ENCODE results near the gene GLIS2.
A peak's percentile ranks its signal among the peaks of the same experiment; 100 is the strongest.

The GLIS2 gene

DNA sequence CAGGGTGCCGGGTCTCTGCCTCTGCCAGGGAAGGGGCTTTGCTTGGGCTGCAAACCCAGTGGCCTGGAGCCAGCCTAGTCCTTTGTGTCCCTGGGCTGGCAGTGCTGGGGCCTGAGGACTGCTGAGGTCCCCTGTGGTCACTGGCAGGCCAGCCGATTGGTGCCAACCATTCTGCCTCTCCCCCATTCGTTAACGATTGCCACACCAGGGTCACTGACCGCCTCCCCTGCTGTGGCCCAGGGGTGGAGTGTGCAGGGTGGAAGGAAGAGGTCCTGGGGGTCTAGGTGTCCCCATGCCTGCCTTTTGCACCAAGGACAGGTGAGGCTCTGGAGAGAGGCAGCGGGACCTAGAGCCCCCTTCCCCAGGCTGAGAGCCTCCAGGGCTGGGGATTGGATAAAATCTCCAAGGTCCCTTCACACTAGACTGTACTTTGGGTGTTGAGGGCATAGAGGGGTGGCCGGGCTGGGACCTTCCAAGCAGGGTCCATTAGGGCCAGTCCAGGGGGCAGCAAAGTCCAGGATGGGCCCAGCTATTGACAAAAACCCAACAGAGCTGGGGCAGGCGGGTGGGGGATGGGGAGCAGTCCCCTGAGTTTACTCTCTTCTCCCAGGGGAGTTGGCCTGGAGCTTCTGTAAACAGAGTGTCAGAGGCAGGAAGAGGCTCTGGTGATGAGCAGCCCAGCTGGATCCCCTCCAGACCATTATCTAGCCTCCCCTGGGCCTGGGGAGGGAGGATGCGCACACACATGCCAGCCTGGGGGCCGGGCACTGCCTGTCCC is 56.9 kb downstream of the GLIS2 start:
- peak; percentile 85 for DNase-seq

DNA sequence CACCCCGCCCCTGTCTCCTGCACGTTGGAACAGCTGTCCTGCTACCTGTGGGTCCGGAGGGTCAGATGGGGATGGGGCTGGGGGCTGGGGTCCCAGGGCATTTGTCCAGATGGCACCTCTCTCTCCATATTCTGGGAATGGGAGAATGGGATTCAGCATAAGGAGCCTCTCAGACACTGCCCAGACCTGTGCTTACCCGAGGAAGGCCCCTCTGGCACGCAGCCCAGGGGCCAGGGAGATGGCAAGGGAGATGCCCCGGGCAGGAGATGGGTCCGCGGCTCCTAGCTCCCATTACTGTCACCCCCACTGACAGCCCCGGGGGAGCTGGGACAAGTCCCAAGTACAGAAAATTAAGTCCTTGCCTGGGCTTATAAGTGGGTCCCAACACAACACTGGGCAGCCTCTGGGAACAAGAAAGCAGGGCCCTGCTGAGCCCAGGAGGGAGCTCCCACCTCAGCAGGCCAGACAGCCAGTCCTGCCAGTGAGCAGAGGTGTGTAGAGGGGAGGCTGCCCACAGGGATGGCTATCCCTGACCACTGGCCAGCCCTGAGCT is 57.6 kb downstream of the GLIS2 start:
- DNase-seq: peak; percentile 71

DNA sequence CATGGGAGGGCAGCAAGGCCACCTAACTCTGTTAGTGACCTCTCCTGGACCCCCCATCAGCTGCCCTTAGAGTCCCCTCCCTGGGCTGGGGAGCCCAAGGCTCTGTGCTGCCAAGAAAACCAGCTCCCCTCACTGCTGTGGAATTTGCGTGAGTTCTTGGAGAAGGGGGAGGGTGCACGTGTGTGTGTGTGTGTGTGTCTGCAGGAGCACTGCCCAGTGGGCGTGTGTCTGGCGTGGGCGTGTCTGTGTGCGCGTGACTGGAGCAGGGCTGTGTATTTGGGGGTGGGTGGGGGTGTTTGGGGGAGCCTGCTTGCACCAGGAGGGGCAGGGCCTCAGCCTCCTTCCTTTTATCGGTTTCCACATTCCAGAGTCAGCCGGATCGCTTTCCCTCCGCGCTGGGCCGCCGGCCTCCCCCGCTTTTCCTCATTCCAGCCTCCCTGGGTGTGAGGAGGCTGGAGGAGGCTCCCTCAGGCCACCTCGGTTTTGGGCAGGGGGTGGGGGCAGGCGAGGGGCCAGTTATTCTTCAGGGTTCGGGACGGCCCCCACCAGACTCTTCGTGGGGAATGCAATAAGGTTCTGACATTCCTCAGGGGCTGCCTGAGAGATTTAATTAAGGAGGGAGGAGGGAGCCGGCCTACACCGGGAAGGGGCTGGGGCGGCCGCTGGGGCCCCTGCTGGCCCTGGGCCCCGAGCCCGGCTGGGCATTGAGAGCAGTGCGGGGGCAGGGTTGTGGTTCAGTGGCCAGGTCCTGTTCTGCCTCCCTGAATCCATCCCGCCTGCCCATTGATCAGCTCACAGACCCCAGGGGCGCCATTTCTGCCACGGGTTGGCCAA is 58.3 kb downstream of the GLIS2 start:
- DNase-seq: no peak

DNA sequence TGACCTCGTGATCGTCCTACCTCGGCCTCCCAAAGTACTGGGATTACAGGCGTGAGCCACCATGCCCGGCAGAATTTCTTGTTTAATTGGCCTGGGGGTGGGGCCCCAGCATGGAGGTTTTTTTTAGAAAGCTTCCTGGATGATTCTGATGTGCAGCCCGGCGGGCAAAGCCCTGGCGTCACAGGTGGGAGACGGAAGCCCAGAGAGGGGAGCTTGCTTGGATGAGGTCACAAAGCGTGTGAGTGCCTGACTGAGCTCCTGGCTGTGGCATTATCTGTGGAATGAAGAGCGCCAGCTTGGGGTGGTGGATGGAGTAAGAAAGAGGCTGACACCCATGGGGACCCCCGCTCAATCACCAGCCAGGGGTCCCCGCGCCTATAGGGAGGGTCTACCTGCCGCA is 59.9 kb downstream of the GLIS2 start:
- DNase-seq: no peak

DNA sequence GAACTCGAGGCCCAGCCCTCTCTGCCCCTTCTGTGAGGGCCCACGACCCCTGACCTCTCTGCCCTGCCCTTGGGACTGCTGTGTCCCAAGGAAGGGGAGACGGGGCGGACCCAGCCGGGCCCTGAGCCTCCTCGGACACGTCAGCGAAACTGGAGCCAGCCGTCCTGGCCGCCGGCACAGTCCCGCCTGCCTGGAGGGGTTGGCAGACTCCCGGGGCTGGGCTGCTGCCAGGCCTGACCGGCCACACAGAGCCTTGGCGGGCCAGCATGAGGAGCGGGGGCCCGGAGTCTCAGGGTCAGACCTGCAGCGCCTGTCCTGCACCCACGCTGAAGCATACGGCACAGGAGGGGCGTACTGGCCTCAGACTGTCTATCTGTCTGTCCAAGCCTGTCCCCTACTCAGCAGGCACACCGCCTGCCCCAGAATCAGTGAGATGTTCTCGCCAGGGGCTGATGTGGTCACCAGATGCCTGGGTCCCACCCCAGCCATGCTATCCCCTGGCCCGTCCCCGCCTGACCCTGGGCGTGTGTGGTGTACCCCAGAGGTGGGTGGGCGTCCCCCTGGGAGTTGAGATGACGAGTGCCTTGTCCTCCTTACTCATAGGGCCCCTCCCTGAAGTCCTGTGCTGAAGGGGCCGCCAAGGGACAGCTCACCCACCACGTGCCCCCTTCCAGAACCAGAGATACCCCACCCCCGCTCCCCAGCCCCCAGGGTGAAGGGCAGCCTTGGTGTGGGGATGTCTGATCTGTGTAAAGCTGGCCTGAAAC is 60.4 kb downstream of the GLIS2 start:
- no peak for DNase-seq

DNA sequence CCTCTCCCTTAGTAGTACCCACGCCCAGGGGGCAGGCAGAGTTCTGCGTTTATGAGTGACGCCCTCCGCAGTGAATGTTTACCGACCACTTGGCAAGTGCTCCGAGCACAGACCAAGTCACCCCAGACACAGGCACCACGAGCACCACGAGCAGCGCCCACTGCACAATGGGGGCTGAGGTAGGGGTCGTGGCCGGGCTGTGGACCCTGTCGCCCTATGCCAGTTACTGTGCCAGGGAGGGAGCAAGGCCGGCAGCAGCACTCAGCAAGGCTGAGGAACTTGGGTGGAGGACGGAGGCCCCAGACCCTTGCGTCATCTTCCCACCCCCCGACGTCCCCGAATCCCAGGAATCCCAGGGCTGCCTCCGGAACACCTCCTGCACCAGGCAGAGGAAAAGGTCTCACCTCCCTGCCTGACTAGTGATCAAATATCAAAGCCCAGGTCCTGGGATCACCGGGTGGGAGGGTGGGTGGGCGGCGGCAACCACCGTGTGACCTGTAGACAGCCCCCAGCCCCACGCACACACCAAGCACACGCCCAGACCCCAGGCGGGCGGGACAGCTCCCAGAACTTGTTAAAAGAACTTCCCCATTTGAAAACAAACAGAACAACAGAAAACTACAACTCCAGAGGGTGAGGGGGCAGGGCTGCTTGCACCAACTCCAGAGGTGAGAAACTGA is 61.2 kb downstream of the GLIS2 start:
- no peak for DNase-seq

DNA sequence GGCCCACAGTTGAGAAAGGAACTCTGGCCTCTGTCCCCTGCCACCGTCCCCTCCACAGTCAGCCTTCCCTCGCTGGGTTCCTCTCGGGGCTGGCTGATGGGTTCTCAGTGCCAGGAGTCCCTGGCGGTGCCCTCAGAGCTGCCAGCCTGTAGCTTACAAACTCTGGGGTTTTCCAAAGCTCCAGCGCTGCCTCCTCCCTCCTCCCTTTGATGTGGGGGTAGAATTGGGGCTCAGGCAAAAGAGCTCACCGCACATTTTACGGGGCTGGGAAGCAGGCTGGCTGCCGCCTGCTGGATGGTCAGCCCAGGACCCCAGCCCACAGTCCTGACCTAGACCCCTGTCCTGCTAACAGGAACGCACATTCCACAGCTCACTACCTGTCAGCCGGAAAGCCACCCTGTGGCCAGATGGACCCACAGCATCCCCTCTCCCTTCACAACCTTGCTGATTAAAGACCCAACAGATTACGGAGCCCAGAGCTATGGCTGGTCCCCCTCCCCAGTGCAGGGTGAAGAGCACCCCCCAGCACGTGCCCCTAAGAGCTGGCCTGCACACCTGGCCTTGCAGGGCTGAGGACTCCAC is 61.8 kb downstream of the GLIS2 start:
- no peak for DNase-seq

DNA sequence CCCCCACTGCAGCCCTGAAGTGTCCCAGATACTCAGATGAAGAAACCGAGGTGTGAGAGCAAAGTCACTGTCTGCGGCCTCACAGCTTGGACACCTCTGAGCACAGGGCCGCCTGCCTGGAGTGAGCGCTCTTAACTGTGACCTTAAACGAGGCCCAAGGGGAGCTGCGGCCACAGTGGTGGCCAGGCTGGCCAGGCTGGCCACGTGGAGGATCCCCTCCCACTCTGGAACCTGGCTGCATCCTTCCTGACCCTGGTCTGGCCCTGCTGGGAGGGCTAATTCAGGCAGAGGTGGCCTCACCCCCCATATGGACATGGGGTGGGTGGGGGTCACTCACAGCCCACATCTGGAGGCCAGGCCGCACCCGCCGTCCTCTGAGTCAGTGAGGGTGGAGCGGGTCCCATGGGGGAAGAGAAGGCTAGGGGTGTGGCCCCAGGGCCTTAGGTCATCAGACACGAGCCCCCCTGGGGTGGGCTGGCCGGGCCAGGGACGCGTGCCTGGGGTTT is 62.3 kb downstream of the GLIS2 start:
- no peak for DNase-seq

DNA sequence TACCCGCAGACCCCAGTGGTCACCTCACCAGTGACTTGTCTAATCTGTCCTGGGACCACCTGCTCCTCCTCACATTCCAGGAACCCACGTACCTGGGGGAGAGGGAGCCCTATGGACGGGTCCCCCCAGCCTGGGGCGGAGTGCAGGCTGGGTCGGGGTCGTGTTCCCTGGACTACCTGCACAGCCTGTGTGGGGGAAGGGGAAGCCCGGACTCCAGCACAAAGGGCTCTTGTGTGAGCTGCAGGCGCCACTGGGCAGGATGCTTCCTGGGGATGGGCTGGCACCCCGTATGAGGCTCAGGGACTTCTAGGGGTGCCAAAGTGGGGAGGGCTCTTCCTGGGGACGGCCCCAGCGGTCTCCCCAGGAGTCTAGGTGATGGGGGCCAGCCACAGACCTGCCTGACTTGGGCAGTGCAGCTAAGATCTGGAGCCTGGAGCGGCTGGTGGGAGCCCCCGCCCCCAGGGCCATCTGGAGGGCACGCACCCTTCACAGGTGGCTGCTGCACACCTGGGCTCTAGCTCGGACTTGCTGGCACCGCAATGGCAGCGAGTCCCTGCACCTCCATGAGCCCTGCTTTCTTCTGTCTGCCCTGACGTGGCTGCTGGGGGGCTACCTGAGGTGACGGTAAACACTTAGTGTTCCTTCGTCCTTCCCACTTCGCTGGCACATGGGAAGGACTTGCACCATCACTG is 63.3 kb downstream of the GLIS2 start:
- no peak for DNase-seq

DNA sequence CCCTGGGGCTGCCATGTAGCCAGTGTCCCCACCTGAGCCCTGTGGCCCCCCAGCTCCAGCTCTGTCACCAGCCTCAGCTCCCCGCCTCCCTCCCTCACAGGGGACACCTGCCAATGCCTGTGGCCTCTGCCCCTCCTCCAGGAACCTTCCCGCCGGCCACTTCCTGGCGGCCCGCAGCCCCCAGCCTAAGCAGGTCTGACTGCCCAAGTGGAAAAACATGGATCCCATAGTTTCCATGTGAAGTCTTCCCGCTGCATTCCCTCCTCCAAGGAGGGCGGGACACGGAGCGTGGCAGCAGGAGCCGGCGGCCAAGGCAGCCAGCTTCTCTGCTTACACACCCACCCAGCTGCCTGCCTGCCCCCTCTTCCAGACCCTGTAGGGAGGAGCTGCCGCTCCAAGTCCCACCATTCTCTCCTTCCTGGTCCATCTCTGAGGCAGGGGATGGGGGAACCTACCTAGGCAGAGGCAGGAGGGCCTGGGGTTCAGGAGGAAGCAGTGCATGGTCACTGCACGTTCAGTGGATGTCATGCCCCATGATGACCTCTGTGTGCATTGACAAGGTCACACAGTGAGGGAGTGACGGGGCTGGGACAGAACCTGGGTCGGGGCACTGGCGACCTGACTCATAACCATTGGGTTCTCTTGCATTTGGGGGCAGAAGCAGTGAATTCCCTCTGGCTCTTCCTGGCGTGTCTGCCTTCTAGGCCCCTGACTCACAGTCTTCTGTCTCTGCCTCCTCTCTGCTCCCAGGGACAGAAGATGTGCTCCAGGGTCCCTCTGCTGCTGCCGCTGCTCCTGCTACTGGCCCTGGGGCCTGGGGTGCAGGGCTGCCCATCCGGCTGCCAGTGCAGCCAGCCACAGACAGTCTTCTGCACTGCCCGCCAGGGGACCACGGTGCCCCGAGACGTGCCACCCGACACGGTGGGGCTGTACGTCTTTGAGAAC is 64.5 kb downstream of the GLIS2 start:
- DNase-seq: no peak

DNA sequence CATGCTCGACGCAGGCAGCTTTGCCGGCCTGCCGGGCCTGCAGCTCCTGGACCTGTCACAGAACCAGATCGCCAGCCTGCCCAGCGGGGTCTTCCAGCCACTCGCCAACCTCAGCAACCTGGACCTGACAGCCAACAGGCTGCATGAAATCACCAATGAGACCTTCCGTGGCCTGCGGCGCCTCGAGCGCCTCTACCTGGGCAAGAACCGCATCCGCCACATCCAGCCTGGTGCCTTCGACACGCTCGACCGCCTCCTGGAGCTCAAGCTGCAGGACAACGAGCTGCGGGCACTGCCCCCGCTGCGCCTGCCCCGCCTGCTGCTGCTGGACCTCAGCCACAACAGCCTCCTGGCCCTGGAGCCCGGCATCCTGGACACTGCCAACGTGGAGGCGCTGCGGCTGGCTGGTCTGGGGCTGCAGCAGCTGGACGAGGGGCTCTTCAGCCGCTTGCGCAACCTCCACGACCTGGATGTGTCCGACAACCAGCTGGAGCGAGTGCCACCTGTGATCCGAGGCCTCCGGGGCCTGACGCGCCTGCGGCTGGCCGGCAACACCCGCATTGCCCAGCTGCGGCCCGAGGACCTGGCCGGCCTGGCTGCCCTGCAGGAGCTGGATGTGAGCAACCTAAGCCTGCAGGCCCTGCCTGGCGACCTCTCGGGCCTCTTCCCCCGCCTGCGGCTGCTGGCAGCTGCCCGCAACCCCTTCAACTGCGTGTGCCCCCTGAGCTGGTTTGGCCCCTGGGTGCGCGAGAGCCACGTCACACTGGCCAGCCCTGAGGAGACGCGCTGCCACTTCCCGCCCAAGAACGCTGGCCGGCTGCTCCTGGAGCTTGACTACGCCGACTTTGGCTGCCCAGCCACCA is 65.4 kb downstream of the GLIS2 start:
- no peak for DNase-seq

DNA sequence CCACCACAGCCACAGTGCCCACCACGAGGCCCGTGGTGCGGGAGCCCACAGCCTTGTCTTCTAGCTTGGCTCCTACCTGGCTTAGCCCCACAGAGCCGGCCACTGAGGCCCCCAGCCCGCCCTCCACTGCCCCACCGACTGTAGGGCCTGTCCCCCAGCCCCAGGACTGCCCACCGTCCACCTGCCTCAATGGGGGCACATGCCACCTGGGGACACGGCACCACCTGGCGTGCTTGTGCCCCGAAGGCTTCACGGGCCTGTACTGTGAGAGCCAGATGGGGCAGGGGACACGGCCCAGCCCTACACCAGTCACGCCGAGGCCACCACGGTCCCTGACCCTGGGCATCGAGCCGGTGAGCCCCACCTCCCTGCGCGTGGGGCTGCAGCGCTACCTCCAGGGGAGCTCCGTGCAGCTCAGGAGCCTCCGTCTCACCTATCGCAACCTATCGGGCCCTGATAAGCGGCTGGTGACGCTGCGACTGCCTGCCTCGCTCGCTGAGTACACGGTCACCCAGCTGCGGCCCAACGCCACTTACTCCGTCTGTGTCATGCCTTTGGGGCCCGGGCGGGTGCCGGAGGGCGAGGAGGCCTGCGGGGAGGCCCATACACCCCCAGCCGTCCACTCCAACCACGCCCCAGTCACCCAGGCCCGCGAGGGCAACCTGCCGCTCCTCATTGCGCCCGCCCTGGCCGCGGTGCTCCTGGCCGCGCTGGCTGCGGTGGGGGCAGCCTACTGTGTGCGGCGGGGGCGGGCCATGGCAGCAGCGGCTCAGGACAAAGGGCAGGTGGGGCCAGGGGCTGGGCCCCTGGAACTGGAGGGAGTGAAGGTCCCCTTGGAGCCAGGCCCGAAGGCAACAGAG is 66.3 kb downstream of the GLIS2 start:
- no peak for DNase-seq

DNA sequence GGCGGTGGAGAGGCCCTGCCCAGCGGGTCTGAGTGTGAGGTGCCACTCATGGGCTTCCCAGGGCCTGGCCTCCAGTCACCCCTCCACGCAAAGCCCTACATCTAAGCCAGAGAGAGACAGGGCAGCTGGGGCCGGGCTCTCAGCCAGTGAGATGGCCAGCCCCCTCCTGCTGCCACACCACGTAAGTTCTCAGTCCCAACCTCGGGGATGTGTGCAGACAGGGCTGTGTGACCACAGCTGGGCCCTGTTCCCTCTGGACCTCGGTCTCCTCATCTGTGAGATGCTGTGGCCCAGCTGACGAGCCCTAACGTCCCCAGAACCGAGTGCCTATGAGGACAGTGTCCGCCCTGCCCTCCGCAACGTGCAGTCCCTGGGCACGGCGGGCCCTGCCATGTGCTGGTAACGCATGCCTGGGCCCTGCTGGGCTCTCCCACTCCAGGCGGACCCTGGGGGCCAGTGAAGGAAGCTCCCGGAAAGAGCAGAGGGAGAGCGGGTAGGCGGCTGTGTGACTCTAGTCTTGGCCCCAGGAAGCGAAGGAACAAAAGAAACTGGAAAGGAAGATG is 67.0 kb downstream of the GLIS2 start:
- DNase-seq: no peak

DNA sequence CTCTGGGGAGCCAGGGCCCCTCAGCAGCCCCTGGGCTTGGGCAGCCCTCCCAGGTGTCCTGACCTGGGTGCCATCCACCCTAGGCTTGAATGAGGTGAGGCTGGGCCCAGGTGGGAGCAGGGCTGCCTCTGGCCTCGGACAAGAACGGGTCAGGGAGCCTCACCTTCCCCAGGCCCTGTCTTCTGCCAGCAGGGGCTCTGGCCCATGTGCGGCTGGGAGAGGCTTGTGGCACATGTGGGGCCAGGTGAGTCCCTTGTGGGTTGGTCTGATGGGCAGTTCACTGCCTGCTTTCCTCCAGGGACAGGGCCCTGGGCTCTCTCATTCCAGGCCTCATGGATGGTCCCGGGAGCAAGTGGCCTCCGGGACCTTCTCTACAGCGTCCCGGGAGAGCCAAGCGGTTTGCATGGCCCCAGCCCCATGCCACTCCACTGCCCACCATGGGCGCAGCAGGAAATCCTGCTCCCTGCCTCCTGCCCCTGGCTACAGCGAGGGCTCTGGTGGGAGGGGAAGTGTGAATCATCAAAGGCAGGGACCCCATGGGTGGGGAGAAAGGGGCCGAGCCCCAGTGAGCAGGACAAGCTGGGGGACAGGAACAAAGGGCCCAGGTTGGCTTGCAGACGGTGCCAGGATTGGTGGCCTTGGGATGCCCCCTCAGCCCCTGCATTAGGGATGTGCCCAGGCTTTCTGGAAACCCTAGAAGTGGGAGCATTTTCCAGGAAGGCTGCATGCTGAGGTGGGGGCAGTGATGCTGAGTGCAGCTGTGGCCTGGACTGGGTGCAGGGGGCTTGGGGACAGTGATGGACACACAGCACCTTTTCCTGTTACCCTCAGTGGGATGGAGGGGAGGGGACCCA is 68.0 kb downstream of the GLIS2 start:
- no peak for DNase-seq

DNA sequence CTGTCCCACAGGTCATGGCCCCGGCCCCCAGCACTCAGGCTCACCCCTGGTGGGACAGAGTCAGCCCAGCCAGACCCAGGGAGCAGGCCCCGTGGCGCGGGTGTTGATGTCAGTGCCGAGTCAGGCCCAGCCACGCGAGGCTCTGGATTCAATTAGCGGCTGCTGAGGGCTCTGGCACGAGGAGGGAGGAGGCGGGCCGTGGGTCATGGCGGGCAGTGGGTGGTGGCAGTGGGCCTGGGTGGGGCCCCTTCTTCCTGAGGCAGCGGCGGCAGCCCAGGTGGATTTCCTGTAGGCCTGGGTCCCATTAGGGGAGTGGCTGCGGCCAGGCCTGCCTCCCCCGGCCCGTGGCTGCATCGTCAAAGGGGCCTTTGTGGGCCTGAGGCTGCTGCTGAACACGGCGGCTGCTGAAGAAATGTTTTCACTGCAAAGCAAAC is 68.7 kb downstream of the GLIS2 start:
- no peak for DNase-seq

DNA sequence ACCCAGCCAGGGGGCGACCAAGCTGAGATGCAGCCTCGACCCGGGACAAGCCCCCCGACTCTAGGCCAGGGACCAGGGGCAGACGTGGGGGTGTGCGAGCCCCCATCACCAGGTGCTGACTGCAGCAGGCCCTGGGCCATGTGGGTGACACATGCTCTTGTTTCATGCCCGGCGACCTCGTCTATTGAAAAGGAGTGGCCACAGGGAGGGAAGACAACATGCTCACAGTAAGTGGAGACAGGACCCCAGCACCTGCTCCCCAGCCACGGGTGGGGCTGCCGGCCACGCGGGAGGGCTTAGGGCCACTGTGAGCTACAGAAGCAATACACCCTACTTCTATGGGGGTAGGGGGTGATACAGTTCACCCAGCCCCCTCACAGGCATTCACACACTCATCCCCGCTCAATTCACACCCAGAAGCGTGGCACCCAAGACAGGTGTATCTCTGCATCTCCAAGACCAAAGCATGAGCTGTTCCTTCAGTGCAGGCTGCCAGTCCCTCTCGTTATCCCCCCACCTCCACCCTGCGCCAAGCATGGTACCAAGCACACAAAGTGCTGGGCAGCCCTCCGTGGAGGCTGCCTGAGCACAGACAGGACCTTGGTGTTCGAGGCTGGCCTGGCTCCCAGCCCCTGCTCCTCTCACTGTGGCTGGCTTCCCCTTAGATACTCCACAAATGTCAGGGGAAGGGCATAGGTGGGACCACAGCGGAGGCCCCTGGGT is 69.4 kb downstream of the GLIS2 start:
- no peak for DNase-seq

Measured in NCI-H1092 (cell line).